ENCODE data around the gene GABARAPL1.

Gene GABARAPL1

GRCh38 chr12:10205220-10205807, 7.4 kb upstream of the GABARAPL1 start:
- no peaks in the 10 kb centered on the region for H3K9me3 ChIP-seq
- TF ChIP-seq, protein P1, sequence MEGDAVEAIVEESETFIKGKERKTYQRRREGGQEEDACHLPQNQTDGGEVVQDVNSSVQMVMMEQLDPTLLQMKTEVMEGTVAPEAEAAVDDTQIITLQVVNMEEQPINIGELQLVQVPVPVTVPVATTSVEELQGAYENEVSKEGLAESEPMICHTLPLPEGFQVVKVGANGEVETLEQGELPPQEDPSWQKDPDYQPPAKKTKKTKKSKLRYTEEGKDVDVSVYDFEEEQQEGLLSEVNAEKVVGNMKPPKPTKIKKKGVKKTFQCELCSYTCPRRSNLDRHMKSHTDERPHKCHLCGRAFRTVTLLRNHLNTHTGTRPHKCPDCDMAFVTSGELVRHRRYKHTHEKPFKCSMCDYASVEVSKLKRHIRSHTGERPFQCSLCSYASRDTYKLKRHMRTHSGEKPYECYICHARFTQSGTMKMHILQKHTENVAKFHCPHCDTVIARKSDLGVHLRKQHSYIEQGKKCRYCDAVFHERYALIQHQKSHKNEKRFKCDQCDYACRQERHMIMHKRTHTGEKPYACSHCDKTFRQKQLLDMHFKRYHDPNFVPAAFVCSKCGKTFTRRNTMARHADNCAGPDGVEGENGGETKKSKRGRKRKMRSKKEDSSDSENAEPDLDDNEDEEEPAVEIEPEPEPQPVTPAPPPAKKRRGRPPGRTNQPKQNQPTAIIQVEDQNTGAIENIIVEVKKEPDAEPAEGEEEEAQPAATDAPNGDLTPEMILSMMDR (IDR thresholded peaks at IDR 0.05): no peak
- no peaks in the 10 kb centered on the region for H3K36me3 ChIP-seq
- no peaks in the 10 kb centered on the region for H3K4me1 ChIP-seq (ENCODE audit: control insufficient read depth in 1 of 2, insufficient read depth in 1 of 2, low read depth in 1 of 2, low read length in 1 of 2)
- no peak overlapping the region for H3K4me3 ChIP-seq (ENCODE audit: low read depth in 1 of 2, low read length in 1 of 2)
- H3K27me3 ChIP-seq: no peaks in the 10 kb centered on the region
- H3K27ac ChIP-seq: no peak overlapping the region

GRCh38 chr12:10207136-10207535, 5.5 kb upstream of the GABARAPL1 start:
- Histone ChIP-seq H3K27me3 (no peaks in the 10 kb centered on the region), H3K4me1 (ENCODE audit: control insufficient read depth in 1 of 2, insufficient read depth in 1 of 2, low read depth in 1 of 2, low read length in 1 of 2) (peaks cover 3 to 6% of the 10 kb centered on the region in 2 experiments), H3K4me3 (ENCODE audit: low read depth in 1 of 2, low read length in 1 of 2) (no peak overlapping the region), H3K36me3 (no peaks in the 10 kb centered on the region), H3K27ac (no peak overlapping the region), H3K9me3 (no peaks in the 10 kb centered on the region)
- TF ChIP-seq, protein P1 (IDR thresholded peaks at IDR 0.05): no peak

- H3K27ac ChIP-seq: no peak overlapping the region
- H3K9me3 ChIP-seq: no peaks in the 10 kb centered on the region
- TF ChIP-seq, protein P1 (IDR thresholded peaks at IDR 0.05): no peak
- no peaks in the 10 kb centered on the region for H3K27me3 ChIP-seq
- H3K4me1 ChIP-seq (ENCODE audit: control insufficient read depth in 1 of 2, insufficient read depth in 1 of 2, low read depth in 1 of 2, low read length in 1 of 2): peaks cover 21 to 26% of the 10 kb centered on the region in 2 experiments
- peaks cover 7% of the 10 kb centered on the region for H3K36me3 ChIP-seq
- H3K4me3 ChIP-seq (ENCODE audit: low read depth in 1 of 2, low read length in 1 of 2): no peak overlapping the region
These were observed 2.5 kb upstream of the GABARAPL1 start for GRCh38 chr12:10210225-10210624.

DNA sequence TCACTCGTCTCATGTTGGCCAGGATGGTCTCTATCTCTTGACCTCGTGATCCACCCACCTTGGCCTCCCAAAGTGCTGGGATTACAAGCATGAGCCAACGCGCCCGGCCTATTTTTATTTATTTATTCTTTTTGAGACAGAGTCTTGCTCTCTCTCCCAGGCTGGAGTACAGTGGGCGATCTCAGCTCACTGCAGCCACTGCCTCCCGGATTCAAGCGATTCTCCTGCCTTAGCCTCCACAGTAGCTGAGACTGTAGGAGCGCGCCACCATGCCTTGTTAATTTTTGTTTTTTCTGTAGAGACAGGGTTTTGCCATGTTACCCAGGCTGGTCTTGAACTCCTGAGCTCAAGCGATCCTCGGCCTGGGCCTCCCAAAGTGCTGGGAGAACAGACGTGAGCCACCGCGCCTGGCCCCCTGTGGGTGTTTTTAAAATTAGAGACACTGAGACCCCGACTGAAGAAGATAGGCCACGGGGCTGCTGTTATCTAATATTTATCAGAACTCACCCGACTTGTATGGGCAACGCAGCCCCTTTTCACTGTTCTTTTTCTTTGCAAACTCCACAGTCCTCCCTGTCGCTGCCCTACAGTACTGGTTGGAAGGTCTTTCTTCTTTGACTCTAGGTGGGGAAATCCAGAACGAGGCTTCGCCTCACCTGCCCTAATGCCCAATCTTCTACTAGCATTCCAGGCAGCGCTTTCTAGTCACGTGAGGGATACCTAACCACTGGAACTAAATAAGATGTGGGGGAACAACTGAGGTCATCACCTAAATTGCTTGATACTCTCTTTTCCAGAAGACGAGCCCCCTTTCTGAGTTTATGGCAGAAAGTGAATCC, 1.4 kb upstream of the GABARAPL1 start:
- peak overlapping the region in 1 of 2 experiments; percentile 94 for H3K4me3 ChIP-seq (ENCODE audit: low read depth in 1 of 2, low read length in 1 of 2)
- H3K27me3 ChIP-seq: no peaks in the 10 kb centered on the region
- peaks cover 25 to 31% of the 10 kb centered on the region in 2 experiments for H3K4me1 ChIP-seq (ENCODE audit: control insufficient read depth in 1 of 2, insufficient read depth in 1 of 2, low read depth in 1 of 2, low read length in 1 of 2)
- peak overlapping the region; percentile 100 for H3K27ac ChIP-seq
- H3K36me3 ChIP-seq: peaks cover 12% of the 10 kb centered on the region
- no peaks in the 10 kb centered on the region for H3K9me3 ChIP-seq
- TF ChIP-seq, protein P1 (IDR thresholded peaks at IDR 0.05): no peak

- Histone ChIP-seq H3K36me3 (peaks cover 14% of the 10 kb centered on the region), H3K27ac (peak overlapping the region; percentile 100), H3K4me3 (ENCODE audit: low read depth in 1 of 2, low read length in 1 of 2) (peak overlapping the region; percentile 90 to 94), H3K27me3 (no peaks in the 10 kb centered on the region), H3K9me3 (no peaks in the 10 kb centered on the region), H3K4me1 (ENCODE audit: control insufficient read depth in 1 of 2, insufficient read depth in 1 of 2, low read depth in 1 of 2, low read length in 1 of 2) (peaks cover 25 to 31% of the 10 kb centered on the region in 2 experiments)
- TF ChIP-seq, protein P1 (IDR thresholded peaks at IDR 0.05): no peak
These were observed 538 bp upstream of the GABARAPL1 start for GRCh38 chr12:10211940-10212738.
